HEK293 (cell line): Measurements from ENCODE around the gene MLEC.

Experiments used
- CTCF ChIP-seq: fragments of 450-650 bp; formaldehyde crosslinking; IDR thresholded peaks from 2 replicates; pipeline ENCODE4 v1.5.1; 2016; ENCODE audit warnings: missing biosample characterization, missing genetic modification characterization
- REST ChIP-seq: fragments of 450-650 bp; formaldehyde crosslinking; IDR thresholded peaks from 2 replicates; pipeline ENCODE4 v1.5.1; 2016; ENCODE audit warnings: missing biosample characterization, missing genetic modification characterization
- ZNF350 ChIP-seq: fragments of 450-650 bp; formaldehyde crosslinking; IDR thresholded peaks from 2 replicates; pipeline ENCODE4 v1.5.0; 2017; ENCODE audit warnings: missing biosample characterization, mild to moderate bottlenecking, missing genetic modification characterization
- ZNF398 ChIP-seq: fragments of 450-650 bp; formaldehyde crosslinking; IDR thresholded peaks from 2 replicates; pipeline ENCODE4 v1.5.1; 2017; ENCODE audit warnings: missing biosample characterization, missing genetic modification characterization
- ZNF404 ChIP-seq: fragments of 450-650 bp; formaldehyde crosslinking; IDR thresholded peaks from 2 replicates; pipeline ENCODE4 v1.5.1; 2017; ENCODE audit warnings: missing biosample characterization, missing genetic modification characterization
- ZNF529 ChIP-seq: fragments of 450-650 bp; formaldehyde crosslinking; IDR thresholded peaks from 2 replicates; pipeline ENCODE4 v1.5.1; 2017; ENCODE audit warnings: missing genetic modification characterization, missing biosample characterization; ENCODE audit not compliant: insufficient replicate concordance
- ZNF629 ChIP-seq: fragments of 450-650 bp; formaldehyde crosslinking; IDR thresholded peaks from 2 replicates; pipeline ENCODE4 v1.5.1; 2017; ENCODE audit warnings: missing biosample characterization, missing genetic modification characterization
- ZNF654 ChIP-seq: fragments of 450-650 bp; formaldehyde crosslinking; IDR thresholded peaks from 2 replicates; pipeline ENCODE4 v1.5.1; 2016; ENCODE audit warnings: low read depth, missing biosample characterization, missing genetic modification characterization
- ZNF677 ChIP-seq: fragments of 450-650 bp; IDR thresholded peaks from 2 replicates; pipeline ENCODE4 v1.5.0; 2018; ENCODE audit warnings: missing biosample characterization, mild to moderate bottlenecking, missing genetic modification characterization, moderate library complexity

- TF ChIP-seq ZNF350 (tag by site-specific recombination) (no peak), CTCF (no peak), ZNF654 (tag by site-specific recombination) (no peak), ZNF529 (no peak), ZNF398 (no peak), REST (tag by site-specific recombination) (no peak), ZNF677 (tag by site-specific recombination) (no peak), ZNF404 (tag by site-specific recombination) (no peak), ZNF629 (tag by site-specific recombination) (no peak)
Observed at GRCh38 chr12:120646044-120646443, 40.9 kb upstream of the MLEC start.
